Midbrain (tissue), 1 donor: Measurements from ENCODE around the gene RUNX1.

Source experiments
- DNase-seq: peaks from one replicate; lab custom pipeline; 2025; lab: John Stamatoyannopoulos, UW

RUNX1 gene

GRCh38 chr21:35059742-35060141 is 10.6 kb upstream of the RUNX1 start:
- no peak for DNase-seq

- DNase-seq: no peak
These were observed 9.0 kb upstream of the RUNX1 start for GRCh38 chr21:35058058-35058457.

GRCh38 chr21:35057428-35057827 is 8.3 kb upstream of the RUNX1 start:
- no peak for DNase-seq

DNA sequence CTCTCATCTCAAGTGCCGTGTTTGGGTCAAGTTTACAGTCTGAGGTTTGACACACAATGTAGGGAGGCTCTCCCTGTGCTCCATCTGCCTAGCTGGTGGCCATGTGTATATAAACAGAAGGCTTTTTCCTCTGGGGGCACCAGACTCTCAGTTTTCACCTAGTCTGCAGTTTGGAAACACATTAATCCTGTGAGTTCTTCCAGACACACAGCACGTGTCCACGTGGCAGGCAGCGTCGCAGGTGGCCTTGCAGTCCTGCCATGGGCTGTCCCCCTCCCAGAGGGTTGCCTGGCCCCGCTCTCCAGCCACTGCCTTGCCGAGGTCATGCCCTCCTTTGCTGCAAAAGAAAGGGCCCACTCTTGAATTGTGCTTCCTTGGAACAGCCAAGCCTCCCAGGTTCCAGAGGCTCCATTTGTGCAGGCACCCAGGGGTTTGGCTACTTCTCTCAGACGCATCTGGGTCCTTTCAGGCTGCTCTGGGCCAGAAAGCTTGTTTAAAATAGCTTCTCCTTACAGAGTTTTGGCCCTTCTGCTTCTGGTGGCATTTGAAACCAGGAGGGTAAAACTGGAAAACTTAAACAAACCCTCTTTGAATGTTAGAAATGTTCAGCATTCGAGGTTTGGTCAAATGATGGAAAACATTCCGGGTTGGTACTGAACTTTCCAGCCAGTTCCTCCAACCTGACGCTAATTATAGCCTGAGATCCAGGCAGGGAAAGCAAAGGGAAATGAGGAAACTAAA is 4.4 kb upstream of the RUNX1 start:
- no peak for DNase-seq

- DNase-seq: no peak
These were observed 3.7 kb upstream of the RUNX1 start for GRCh38 chr21:35052801-35053200.

DNA sequence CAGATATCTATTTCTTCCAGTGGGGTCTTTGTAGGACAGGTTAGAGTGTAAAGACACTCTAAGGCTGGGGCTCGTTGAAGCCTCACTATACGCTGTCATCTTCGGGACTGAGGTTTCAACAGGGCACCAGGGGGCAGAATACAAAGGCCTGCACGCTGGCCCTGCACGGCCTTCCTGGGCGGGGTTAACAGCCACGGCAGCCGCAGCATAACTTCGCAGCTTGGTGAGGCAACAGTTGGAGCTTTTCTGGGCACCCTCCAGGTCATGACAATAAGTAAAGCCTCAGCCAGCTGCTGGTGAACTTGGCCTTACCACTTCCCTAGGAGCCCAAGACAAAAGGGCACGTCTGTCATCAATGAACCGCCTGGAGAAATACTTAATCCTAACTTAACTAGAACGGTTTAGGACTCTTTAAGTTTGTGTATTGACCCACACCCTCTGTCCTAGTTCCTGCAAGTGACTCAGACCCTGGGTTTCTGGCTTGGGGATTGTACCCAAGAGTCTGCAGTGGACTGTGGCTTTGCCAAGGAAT is 2.3 kb upstream of the RUNX1 start:
- peak; percentile 44 for DNase-seq

DNA sequence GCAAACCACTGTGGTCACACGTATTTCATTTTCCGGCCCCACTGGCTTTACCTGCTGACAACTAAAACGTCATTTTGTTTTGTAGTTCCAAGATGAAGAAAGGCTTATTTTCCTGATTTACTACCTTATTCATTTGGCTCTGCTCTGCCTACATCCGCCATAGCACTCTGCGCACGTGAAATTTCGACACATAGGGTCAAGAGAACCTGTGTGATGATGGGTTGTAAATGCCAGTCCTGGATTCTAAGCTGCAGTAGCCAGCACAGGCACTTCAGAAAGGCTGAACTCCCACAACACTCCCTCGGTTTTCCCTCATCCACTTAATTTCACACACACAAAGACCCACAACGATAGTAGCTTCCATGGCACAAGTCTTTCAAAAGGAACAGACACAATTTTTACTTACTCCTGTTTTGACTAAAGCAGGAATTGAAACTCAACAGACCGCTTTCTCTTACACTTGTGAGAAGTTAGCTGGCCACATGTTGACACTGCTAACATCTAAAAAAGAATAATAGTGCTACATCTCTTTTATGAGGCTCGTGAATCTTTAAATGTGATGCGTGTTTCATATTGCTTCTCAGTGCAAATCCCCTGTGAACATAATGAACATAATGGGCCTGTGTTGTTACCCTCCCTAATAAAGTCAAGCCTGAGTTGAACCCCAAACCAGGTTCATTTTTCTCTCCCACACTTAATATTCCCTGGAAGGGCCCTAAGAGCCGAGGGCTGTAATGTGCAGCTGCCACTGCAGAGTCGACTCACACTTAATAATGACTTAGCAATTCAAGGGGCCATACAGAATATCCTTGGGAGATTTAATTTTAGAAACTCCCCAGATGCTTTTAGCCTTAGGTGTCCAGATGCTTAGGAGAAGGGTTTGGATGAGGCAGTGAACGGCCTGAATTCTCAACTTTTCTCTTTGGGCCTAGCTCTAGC is 1.5 kb upstream of the RUNX1 start:
- no peak for DNase-seq

DNA sequence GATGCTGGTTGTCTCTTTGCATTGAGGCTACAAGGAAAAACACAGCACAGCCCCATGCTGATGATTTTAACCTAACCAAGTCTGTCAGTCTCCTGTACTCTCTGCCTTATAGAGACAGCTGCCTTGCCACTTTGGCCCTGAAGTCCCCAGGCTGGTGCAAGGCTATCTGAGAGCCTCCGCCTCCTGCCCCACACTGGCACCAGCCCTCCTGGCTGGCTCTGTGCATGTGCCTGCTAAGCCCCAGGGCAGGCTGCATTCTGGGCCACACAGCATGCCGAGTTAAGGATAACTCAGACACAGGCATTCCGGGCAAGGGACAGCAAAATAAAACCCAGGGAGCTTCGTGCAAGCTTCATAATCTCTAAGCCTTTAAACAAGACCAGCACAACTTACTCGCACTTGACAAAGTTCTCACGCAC is 910 bp downstream of the RUNX1 start:
- no peak for DNase-seq

GRCh38 chr21:35046880-35047229 is 2.2 kb downstream of the RUNX1 start:
- DNase-seq: no peak

DNA sequence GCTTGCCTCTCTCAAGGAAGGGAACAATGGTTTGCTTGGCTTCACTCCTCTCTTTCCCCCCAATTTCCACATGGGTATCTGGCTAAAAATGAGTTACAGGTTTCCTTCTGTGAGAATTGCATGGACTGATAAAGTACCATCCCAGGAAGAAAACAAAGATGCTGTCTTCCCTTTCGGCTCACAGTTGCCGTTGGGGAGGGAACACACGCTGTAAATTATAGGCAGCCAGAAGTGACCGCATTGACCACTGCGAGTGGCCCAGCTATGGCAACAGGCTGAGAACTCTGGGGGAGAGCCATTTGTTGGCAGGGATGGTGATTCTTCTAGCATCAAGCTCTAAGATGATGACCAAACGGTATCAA is 2.9 kb downstream of the RUNX1 start:
- no peak for DNase-seq

GRCh38 chr21:35045542-35046262 is 3.4 kb downstream of the RUNX1 start:
- DNase-seq: no peak

DNA sequence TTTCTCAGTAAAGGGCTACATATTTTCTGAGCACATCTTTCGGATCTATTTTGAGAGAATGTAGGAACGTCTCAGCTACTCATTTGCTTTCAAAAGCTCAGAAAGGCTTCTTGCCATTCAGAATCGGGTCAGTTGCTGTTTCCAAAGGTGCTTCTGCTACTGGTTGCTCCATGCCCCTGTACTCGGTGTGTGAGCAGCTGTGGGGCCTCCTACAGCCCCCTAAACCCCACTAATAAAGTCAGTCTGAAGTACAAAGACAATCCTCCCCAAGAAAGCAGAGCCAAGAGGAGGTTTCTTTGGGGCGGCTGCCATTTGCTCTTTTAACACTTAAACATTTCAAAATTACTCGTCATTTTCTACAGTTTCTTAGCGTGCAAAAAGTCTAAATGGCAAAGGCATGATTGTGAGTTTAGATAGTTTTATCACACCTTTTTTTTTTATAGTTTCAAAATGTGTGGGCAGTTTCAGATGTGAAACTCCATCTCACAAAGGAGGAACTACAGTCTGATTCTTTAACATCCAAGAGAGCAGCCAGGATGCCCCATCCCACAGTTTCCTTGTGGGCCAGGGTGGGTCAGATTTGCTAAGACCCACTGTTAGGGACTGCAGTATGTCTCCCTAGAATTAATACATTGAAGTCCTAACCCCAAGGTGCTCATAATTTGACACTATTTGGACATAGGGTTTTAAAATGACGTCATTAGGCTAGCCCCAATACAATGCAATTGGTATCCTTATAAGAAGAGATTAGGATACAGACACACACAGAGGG is 4.1 kb downstream of the RUNX1 start:
- no peak for DNase-seq

- DNase-seq: no peak
These were observed 5.0 kb downstream of the RUNX1 start for GRCh38 chr21:35044128-35044527.

- DNase-seq: no peak
These were observed 5.6 kb downstream of the RUNX1 start for GRCh38 chr21:35043549-35043948.

DNA sequence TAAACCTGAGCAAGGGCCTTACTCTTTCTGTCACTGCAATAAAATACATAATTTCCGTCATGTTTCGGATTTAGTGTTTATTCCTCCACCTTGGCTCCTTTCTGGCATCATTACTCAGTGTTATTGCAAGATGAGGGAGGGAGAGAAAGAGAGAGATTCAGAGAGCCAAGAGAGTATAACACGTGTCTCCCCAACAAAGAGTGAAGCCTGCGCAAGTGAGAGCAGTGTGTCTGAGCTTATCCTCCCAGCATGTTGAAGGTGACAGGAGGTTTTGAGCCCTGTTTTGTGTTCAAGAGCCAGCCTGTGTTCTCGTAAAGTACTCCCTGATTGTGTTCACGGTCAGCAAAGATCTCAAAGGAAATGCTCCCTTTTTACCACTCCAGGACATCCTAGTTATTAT is 6.3 kb downstream of the RUNX1 start:
- no peak for DNase-seq

DNA sequence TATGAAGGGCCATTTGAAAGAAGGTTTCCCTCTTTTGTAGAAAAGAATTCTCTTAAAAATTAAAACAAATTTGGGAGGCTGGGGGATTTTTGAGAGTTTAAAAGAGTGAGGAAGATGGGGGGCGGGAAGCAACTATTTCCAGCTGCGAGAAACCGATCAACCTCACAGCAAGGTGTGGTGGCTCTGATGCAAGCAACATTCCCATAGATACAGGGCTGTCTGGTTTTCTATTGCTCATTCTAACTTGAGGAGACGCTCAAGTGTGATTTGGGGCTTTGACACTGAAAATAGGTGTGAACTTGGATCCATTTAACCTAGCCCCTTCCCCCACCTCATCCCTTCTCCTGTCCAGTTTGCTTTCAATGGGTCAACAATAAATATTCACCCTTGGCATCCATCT is 7.2 kb downstream of the RUNX1 start:
- no peak for DNase-seq

- DNase-seq: no peak
These were observed 8.0 kb downstream of the RUNX1 start for GRCh38 chr21:35041122-35041521.

DNA sequence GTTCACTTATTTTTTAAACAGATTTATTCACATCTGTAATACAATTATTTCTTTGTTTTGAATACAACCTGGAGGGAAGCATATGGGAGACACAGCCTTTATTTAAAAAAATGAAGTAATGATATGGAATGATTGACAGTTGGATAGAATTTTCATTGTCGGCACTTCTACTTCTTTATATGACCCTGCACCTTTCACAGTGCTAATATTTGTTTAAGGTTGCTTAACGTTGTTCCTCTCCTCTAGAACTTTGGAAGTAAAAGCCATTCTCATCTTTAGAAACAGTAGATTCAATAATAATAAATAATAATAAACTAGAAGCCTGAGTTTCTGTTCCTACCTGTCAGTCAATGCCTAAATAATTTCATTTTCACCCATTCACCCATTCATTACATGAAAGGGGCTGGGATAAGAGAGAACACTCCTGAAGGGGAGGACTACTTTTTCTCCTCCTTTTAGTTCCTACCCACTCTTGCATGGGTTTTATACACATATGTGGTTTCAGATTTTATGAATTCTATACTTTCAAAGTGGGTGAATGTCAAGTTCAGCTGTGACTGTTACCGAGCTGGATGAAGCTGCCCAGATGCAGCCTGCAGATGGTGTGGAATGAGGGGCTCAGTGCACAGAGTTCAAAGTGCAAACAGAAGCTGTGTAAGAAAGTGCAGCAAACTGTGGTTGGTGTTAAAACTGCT is 9.4 kb downstream of the RUNX1 start:
- no peak for DNase-seq

DNA sequence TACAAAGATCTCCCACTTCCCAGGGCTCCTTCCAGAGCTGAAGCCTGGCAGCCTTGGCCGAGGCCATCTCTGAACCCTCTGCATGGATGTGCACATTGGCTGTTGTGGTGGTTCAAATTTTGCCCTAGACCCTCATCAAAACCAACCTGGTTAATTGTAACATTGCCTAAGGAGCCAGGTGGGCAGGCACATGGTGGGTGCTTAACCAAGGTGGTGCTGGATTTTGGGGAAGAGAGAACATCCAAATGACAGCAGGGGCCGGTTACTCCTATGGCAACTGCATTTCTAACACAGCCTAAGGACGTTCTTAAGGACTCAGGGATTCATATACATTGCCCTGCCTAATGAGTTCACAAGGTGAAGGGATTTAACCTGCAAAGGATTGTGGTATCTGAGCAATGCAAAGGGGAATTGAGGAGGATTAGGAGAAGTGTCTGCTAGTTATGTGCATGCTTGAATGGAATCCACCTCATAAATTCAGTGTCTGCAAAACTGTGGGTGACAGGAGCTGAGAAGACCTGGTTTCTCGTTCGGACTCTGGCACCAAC is 10.3 kb downstream of the RUNX1 start:
- DNase-seq: no peak

DNA sequence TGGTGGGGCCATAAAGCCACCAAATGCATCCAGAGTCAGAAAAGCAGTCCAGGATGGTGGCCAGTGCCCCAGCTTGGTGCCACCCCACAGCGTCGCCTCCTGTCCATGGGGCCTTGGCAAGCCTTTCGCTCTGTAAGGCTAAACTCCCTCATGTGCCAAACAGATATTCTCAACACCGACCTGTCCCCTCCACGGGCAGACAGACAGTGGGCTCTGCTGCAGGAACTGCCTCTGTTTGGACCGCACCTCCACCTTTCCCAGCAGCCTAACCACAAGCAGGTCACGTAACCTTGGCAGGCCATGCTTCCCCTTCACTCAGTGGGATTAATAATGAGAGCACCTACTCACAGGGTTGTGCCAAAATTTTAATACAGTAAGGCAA is 11.7 kb downstream of the RUNX1 start:
- no peak for DNase-seq
